AG04450 (cell line): Measurements from ENCODE around the gene RERGL. TPM values are rescaled to one million over a fixed set of nuclear protein-coding genes. Genes with fewer than 3 reads are reported as not detected.

Source experiments
- CTCF ChIA-PET: fragments of 300-600, 350-600 bp; formaldehyde crosslinking; extraction: SDS; loops from one replicate; lab custom pipeline; 2022; ENCODE audit warnings: antibody characterized with exemption, inconsistent platforms; lab: Charles Lee
- POLR2A ChIA-PET: fragments of 350-600 bp; formaldehyde crosslinking; extraction: SDS; loops from one replicate; lab custom pipeline; 2021; ENCODE audit warnings: antibody characterized with exemption, inconsistent platforms; lab: Yijun Ruan, JAX
- DNase-seq: peaks from one replicate; pipeline ENCODE4 v3.0.0-alpha.2; 2011; ENCODE audit warnings: low read depth, low spot score
- H3K27ac ChIP-seq: one replicate; pipeline ENCODE4 v1.5.1; 2012; ENCODE audit warnings: low read depth, low read length, control low read depth
- H3K27me3 ChIP-seq: one replicate; pipeline ENCODE4 v1.6.0; 2012; ENCODE audit warnings: low read length; ENCODE audit not compliant: control insufficient read depth, insufficient read depth
- H3K4me3 ChIP-seq: 2 replicates; pipeline ENCODE4 v1.5.1; 2011; ENCODE audit warnings: mild to moderate bottlenecking, low read depth, low read length, control low read depth
- H3K9me3 ChIP-seq: 2 replicates; pipeline ENCODE4 v1.5.1; 2012; ENCODE audit warnings: low read length; ENCODE audit not compliant: control insufficient read depth, insufficient read depth
- polyA minus RNA-seq: library from RNA; depleted of rRNA, polyadenylated mRNA; stranded (reverse); fragments of >200 nt; gene quantifications from 2 replicates; pipeline ENCODE4 v1.2.3, GENCODE V29; 2011; rRNA and poly(A)+ RNA removed
- polyA plus RNA-seq: library from polyadenylated mRNA; depleted of rRNA; stranded (reverse); fragments of >200 nt; gene quantifications from 2 replicates; pipeline ENCODE4 v1.2.3, GENCODE V29; 2011; rRNA removed
- TF ChIP-seq, protein P1 (sequence below): IDR thresholded peaks from 2 replicates; pipeline ENCODE4 v1.5.1; 2011; ENCODE audit warnings: low read depth, low read length, control low read depth, inconsistent platforms

Gene RERGL, protein sequence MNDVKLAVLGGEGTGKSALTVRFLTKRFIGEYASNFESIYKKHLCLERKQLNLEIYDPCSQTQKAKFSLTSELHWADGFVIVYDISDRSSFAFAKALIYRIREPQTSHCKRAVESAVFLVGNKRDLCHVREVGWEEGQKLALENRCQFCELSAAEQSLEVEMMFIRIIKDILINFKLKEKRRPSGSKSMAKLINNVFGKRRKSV
- polyA plus RNA-seq (not detected in 2 replicates), polyA minus RNA-seq (not detected in 2 replicates)

DNA sequence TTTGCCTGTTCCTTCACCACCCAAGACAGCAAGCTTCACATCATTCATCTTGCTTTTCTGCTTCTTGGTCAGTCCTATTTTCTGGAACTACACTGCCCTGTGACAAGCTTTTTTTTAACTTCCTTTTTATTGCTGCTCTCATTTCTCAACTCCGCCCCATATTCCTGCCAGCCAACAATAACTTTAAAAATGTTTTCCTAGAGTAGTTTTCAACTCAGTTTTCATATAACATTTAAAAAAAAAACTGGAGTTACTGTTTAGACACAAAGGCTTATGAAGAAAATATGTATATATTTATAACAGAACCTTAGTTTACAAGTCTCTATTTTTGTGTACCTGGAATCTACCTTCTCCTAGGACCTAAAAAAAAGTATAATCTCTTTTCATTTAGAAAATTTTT is at the start of gene RERGL:
Gene RERGL (minus strand): TSS at position 101 of the 400 bp plus-strand sequence. CDS start 53 bp downstream, at position 48.
- Histone ChIP-seq H3K9me3 (peaks cover 2% of the 10 kb centered on the region; the same call in 1 of the 2 replicates), H3K27ac (no peak within 1 kb of the TSS), H3K27me3 (no peaks in the 10 kb centered on the region), H3K4me3 (no peak within 1 kb of the TSS)
- TF ChIP-seq, protein P1, sequence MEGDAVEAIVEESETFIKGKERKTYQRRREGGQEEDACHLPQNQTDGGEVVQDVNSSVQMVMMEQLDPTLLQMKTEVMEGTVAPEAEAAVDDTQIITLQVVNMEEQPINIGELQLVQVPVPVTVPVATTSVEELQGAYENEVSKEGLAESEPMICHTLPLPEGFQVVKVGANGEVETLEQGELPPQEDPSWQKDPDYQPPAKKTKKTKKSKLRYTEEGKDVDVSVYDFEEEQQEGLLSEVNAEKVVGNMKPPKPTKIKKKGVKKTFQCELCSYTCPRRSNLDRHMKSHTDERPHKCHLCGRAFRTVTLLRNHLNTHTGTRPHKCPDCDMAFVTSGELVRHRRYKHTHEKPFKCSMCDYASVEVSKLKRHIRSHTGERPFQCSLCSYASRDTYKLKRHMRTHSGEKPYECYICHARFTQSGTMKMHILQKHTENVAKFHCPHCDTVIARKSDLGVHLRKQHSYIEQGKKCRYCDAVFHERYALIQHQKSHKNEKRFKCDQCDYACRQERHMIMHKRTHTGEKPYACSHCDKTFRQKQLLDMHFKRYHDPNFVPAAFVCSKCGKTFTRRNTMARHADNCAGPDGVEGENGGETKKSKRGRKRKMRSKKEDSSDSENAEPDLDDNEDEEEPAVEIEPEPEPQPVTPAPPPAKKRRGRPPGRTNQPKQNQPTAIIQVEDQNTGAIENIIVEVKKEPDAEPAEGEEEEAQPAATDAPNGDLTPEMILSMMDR = no peak
- DNase-seq = no peak
- ChIA-PET CTCF (no interaction called here), POLR2A (no interaction called here)

DNA sequence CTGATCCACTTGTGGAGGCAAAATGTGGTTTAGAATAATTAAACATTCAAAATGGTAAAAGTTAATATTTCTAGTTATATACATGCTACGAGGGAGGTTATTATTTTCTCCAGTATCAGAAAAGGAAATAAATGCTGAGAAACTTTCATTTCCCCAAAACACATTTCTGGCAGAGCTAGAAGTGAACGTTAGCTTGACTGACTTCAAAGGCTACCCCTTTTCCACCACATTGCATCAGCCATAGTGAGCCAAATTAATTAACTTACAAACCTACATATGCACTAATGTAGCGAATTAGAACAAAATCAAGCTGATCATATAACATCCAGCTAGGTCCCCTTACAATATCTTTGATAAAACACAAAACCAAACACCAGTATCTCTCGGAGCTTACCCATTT is 49.3 kb upstream of the RERGL start:
- ChIA-PET CTCF (interaction anchor here (0.5 to 4.6 kb wide), 5 partner anchors 20 to 1584 kb away, joined by 3 to 26 read pairs (median 8); no protein-coding TSS in a partner anchor), POLR2A (no interaction called here)
- Histone ChIP-seq H3K4me3 (no peak overlapping the region), H3K27ac (no peak overlapping the region), H3K9me3 (no peaks in the 10 kb centered on the region), H3K27me3 (no peaks in the 10 kb centered on the region)
- TF ChIP-seq, protein P1 = no peak
- no peak for DNase-seq

DNA sequence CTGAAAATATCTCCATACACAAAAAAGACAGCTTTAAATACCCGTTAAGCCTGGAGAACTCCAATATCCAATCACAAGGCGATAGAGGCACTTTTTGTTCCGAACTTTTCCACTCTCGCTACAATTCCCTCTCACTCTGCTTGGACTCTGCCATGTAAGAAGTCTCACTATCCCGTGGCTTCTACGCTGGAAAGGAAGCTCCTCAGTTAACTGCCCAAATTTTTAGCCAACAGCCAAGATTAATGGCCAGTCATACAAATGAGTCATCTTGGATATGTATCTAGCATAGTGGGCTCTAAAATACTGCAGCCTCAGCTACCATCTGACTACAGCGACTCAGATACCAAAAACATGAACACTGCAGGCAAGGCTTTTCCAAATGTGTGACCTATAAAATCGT is 45.5 kb upstream of the RERGL start:
- no peak for DNase-seq
- TF ChIP-seq, protein P1 = no peak
- no peak overlapping the region for H3K4me3 ChIP-seq
- no peak overlapping the region for H3K27ac ChIP-seq
- H3K27me3 ChIP-seq = no peaks in the 10 kb centered on the region
- ChIA-PET POLR2A (no interaction called here), CTCF (interaction anchor here (1.2 kb wide), 1 partner anchor 1051 kb away, joined by 3 read pairs; no protein-coding TSS in a partner anchor)
- H3K9me3 ChIP-seq = no peaks in the 10 kb centered on the region

DNA sequence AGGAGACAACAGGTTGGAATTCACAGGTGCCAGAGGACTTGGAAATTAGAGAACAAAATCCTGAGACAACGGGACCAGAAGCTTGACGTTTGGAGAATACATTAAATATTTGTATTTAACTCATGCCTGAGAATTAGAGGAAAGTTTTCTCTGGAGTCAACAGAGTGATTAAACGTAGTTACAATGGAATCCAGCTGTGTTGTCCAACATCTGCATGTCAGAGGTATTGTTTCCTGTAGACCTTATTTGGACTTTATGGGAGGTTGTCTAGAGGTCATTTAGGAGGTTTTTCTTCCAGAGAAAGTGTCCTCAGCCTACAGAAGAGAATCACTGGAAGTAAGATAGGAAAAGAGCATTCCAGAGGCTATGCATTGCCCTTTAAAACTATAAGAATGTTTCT is 45.1 kb upstream of the RERGL start:
- DNase-seq = no peak
- TF ChIP-seq, protein P1 = no peak
- Histone ChIP-seq H3K9me3 (no peaks in the 10 kb centered on the region), H3K27me3 (no peaks in the 10 kb centered on the region), H3K27ac (no peak overlapping the region), H3K4me3 (no peak overlapping the region)
- CTCF ChIA-PET = no interaction called here
- POLR2A ChIA-PET = no interaction called here

DNA sequence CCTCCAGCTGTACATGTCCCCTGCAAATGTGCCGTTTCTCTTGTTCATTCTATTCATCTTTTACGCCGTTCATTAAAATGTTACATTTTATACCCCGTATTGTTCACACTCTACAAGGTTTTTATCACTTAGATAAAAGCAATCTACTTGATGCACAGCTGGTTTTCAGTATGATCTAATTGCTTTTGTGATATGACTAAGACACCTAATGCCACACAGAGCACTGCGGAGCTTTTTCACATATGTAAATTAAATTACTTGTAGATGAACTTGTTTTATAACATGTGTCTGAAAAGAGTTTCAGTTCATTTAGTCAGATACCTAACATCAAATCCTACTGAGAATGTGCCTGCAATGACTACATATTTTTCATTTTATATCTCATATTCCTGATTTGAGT is 40.9 kb upstream of the RERGL start:
- H3K27ac ChIP-seq = no peak overlapping the region
- no peak overlapping the region for H3K4me3 ChIP-seq
- DNase-seq = no peak
- no peaks in the 10 kb centered on the region for H3K27me3 ChIP-seq
- ChIA-PET POLR2A (no interaction called here), CTCF (no interaction called here)
- TF ChIP-seq, protein P1 = no peak
- H3K9me3 ChIP-seq = no peaks in the 10 kb centered on the region
